Tibial nerve (tissue), 4 donors: ENCODE results near the gene SLC39A11. TPM values are rescaled to one million over a fixed set of nuclear protein-coding genes. Genes with fewer than 3 reads are reported as not detected.

Experiments
- DNase-seq, 2 donors: peaks; one replicate each; pipeline ENCODE4 v3.0.0-alpha.2; 2019; ENCODE audit warnings: low spot score in 2 of 2
- H3K27ac ChIP-seq, 4 donors: fragments of 200-600 bp; sonication (generic) in 3 of 4; one replicate each; pipeline ENCODE4 v1.5.1; 2017 to 2019; ENCODE audit warnings: mild to moderate bottlenecking in 1 of 4
- H3K27me3 ChIP-seq, 2 donors: fragments of 200-600 bp; sonication (generic) in 1 of 2; one replicate each; pipeline versions ENCODE4 v1.5.1 to v1.6.0; 2017 to 2019
- H3K36me3 ChIP-seq, 3 donors: fragments of 200-600 bp; sonication (generic); one replicate each; pipeline ENCODE4 v1.5.1; 2018 to 2019
- H3K4me1 ChIP-seq, 4 donors: fragments of 200-600 bp; sonication (generic) in 3 of 4; one replicate each; pipeline ENCODE4 v1.5.1; 2017 to 2019
- H3K4me3 ChIP-seq, 4 donors: fragments of 200-600 bp; sonication (generic) in 3 of 4; one replicate each; pipeline ENCODE4 v1.5.1; 2017 to 2019; ENCODE audit warnings: mild to moderate bottlenecking in 1 of 4, moderate library complexity in 1 of 4
- H3K9me3 ChIP-seq, 4 donors: fragments of 200-600 bp; sonication (generic) in 3 of 4; one replicate each; pipeline ENCODE4 v1.5.1; 2017 to 2019
- CTCF ChIP-seq, 5 experiments: fragments of 200-600 bp in 3 of 5; fragments of 450-650 bp in 2 of 5; sonication (generic) in 3 of 5; IDR thresholded peaks; one replicate each; pipeline ENCODE4 v1.5.1; 2016 to 2019; ENCODE audit warnings: antibody characterized with exemption in 5 of 5, mild to moderate bottlenecking in 3 of 5, moderate library complexity in 2 of 5
- EP300 ChIP-seq, 2 donors: sonication (generic); formaldehyde crosslinking; IDR thresholded peaks; one replicate each; pipeline ENCODE4 v1.6.1; 2017; ENCODE audit warnings: antibody characterized with exemption in 2 of 2, mild to moderate bottlenecking in 1 of 2
- POLR2A ChIP-seq, 2 donors: fragments of 450-650 bp; IDR thresholded peaks; one replicate each; pipeline ENCODE4 v1.6.1; 2017; ENCODE audit warnings: antibody characterized with exemption in 2 of 2, mild to moderate bottlenecking in 2 of 2, moderate library complexity in 2 of 2
- WGBS, 2 donors: methylation state at CpG; one replicate each; pipeline ENCODE4 v1.1.5; 2018; 5-methylcytosine and 5-hydroxymethylcytosine counted together
- total RNA-seq, 4 donors: library from RNA; depleted of rRNA; stranded (reverse); fragments of >200 nt; gene quantifications; one replicate each; pipeline ENCODE4 v1.1.0, GENCODE V29; 2016

Gene SLC39A11
- total RNA-seq, 4 donors from 2014 or later = 19.9 to 48.4 (median 37.5) TPM

GRCh38 chr17:72605543-72605942 is 486.9 kb downstream of the SLC39A11 start:
- no peak for DNase-seq
- 78 to 94% methylated on average over 1 of the region's 1 CpG for WGBS, 2 donors
- H3K27me3 ChIP-seq = no peaks in the 10 kb centered on the region
- H3K36me3 ChIP-seq = no peaks in the 10 kb centered on the region
- peaks cover 0 to 29% (median 14%) of the 10 kb centered on the region in 4 donors for H3K4me1 ChIP-seq
- no peak overlapping the region for H3K4me3 ChIP-seq
- H3K27ac ChIP-seq = no peak overlapping the region
- TF ChIP-seq CTCF (IDR thresholded peaks at IDR 0.05) (no peak), POLR2A (IDR thresholded peaks at IDR 0.05) (no peak), EP300 (IDR thresholded peaks at IDR 0.05) (no peak)
- peaks cover 0 to 15% (median 2%) of the 10 kb centered on the region in 4 donors for H3K9me3 ChIP-seq

GRCh38 chr17:72604518-72604917 is 488.0 kb downstream of the SLC39A11 start:
- Histone ChIP-seq H3K4me1 (peaks cover 0 to 29% (median 13%) of the 10 kb centered on the region in 4 donors), H3K9me3 (peaks cover 0 to 15% (median 2%) of the 10 kb centered on the region in 4 donors), H3K27ac (peak overlapping the region in 2 of 4 donors; percentile 73 to 78), H3K27me3 (no peaks in the 10 kb centered on the region), H3K36me3 (no peaks in the 10 kb centered on the region), H3K4me3 (no peak overlapping the region)
- no peak for TF ChIP-seq CTCF (IDR thresholded peaks at IDR 0.05)
- no peak for TF ChIP-seq POLR2A (IDR thresholded peaks at IDR 0.05)
- DNase-seq = no peak
- WGBS, 2 donors = 67 to 78% methylated on average over 11 of the region's 11 CpGs

- H3K27me3 ChIP-seq = no peaks in the 10 kb centered on the region
- WGBS, 2 donors = 55 to 57% methylated on average over 6 to 7 of the region's 7 CpGs
Observed at GRCh38 chr17:72603420-72604242, 488.9 kb downstream of the SLC39A11 start.

GRCh38 chr17:72602517-72603419 is 489.7 kb downstream of the SLC39A11 start:
- H3K27me3 ChIP-seq = no peaks in the 10 kb centered on the region
- no peak for DNase-seq
- peaks cover 0 to 19% (median 13%) of the 10 kb centered on the region in 4 donors for H3K4me1 ChIP-seq
- WGBS, 2 donors = 41 to 45% methylated on average over 12 of the region's 12 CpGs
- no peak overlapping the region for H3K4me3 ChIP-seq
- TF ChIP-seq CTCF (IDR thresholded peaks at IDR 0.05) = no peak
- TF ChIP-seq EP300 (IDR thresholded peaks at IDR 0.05) = peak; percentile 18 to 45
- peak overlapping the region in 3 of 4 donors; percentile 29 to 78 (median 73) for H3K27ac ChIP-seq
- peaks cover 0 to 7% (median under 1%) of the 10 kb centered on the region in 4 donors for H3K9me3 ChIP-seq
- H3K36me3 ChIP-seq = no peaks in the 10 kb centered on the region

More at GRCh38 chr17:72603420-72604242, 488.9 kb downstream of the SLC39A11 start:
- TF ChIP-seq POLR2A (IDR thresholded peaks at IDR 0.05) (no peak), EP300 (IDR thresholded peaks at IDR 0.05) (no peak), CTCF (IDR thresholded peaks at IDR 0.05) (no peak)
- DNase-seq = peak in 1 of 2 donors; percentile 15
- Histone ChIP-seq H3K4me1 (peaks cover 0 to 20% (median 13%) of the 10 kb centered on the region in 4 donors), H3K9me3 (peaks cover 0 to 15% (median 2%) of the 10 kb centered on the region in 4 donors), H3K27ac (peak overlapping the region; percentile 7 to 78 (median 51)), H3K4me3 (no peak overlapping the region), H3K36me3 (no peaks in the 10 kb centered on the region)
